ENCODE results near the gene GPR152.
"Not testable (repeated sequence)": the region's sequence is repeated elsewhere in the genome, so short reads cannot be mapped to it uniquely, and the experiment has no call there.

GPR152 gene

DNA sequence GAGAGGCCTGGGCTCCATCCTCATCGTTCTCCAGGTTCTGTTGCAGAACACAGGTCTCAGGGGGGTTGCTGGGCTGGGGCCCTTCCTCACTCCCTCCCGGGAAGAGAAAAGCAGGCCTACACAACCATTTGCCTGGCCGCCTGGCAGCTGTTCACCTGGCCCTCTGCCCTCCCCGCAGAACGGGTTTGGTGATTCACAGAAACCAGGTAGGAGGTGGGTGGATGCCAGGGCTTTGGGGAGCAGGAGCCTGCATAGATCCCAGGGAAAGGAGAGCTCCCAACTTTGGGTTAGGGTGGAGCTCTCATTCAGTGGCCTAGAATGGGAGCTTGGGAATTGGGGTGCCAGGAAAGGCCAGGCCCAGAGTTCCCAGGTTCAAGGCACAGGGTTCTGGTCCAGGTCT lies 15.5 kb upstream of the GPR152 start:
- no peaks in the 10 kb centered on the region for H3K9me3 ChIP-seq
- no peaks in the 10 kb centered on the region for H3K27me3 ChIP-seq
- intact Hi-C loops (cut with DNase I; ENCODE audit: low total_unique reads), result loop anchor here (2.0 to 5.0 kb wide), 3 partner anchors 39 to 66 kb away; partner anchors contain the start of genes PPP1CA and TBC1D10C
- peaks cover 0 to 52% (median 38%) of the 10 kb centered on the region in 4 donors for H3K4me1 ChIP-seq
- H3K36me3 ChIP-seq, result no peaks in the 10 kb centered on the region
- H3K4me3 ChIP-seq, result peak overlapping the region; percentile 68 to 81
- DNase-seq, result peak in 1 of 2 donors; percentile 83
- TF ChIP-seq, protein P1, sequence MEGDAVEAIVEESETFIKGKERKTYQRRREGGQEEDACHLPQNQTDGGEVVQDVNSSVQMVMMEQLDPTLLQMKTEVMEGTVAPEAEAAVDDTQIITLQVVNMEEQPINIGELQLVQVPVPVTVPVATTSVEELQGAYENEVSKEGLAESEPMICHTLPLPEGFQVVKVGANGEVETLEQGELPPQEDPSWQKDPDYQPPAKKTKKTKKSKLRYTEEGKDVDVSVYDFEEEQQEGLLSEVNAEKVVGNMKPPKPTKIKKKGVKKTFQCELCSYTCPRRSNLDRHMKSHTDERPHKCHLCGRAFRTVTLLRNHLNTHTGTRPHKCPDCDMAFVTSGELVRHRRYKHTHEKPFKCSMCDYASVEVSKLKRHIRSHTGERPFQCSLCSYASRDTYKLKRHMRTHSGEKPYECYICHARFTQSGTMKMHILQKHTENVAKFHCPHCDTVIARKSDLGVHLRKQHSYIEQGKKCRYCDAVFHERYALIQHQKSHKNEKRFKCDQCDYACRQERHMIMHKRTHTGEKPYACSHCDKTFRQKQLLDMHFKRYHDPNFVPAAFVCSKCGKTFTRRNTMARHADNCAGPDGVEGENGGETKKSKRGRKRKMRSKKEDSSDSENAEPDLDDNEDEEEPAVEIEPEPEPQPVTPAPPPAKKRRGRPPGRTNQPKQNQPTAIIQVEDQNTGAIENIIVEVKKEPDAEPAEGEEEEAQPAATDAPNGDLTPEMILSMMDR (IDR thresholded peaks at IDR 0.05), result no peak
- peak overlapping the region; percentile 84 to 95 for H3K27ac ChIP-seq

DNA sequence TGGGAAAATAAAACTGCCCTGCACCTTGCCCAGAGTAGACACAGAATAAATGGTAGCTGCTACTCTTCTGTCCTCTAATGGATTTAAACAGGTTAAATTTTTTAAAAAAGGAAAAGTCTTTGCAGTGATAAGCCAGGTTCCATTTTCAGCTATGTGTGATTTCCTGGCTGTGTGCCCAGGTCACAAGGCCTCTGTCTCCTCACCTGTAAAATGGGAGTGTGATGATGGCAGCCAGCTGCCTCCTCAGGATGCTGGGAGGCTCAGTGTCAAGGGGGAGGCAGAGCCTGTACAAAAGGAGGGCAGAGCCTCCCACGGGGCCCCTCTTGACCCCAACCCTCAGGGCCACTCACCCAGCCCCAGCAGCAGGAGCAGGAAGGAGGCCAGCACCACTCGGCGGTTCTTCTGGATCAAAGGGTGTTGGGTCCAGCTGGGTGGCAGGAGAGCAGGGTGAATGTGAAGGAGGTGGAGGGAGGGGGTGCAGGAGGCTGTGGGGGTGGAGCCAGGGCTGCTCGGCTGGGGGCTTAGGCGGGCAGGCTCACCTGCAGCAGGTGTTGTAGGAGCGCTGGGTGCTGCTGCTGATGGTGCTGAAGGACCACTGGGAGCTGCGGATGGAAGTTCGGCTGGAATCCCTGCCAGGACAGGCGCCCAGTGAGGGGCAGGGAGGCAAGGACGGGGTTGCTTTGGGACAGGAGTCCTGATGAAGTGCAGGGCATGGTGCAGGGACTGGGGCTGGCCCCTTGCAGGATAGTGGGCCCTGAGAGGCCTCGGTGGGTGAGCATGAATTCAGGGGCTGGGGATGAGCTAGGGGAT lies 14.6 kb upstream of the GPR152 start:
- Histone ChIP-seq H3K4me1 (peaks cover 0 to 52% (median 38%) of the 10 kb centered on the region in 4 donors), H3K27ac (peak overlapping the region; percentile 84 to 95), H3K4me3 (no peak overlapping the region), H3K27me3 (no peaks in the 10 kb centered on the region), H3K36me3 (no peaks in the 10 kb centered on the region), H3K9me3 (no peaks in the 10 kb centered on the region)
- intact Hi-C loops (cut with DNase I; ENCODE audit: low total_unique reads), result loop anchor here (5.0 kb wide), 2 partner anchors 45 to 65 kb away; partner anchors contain the start of genes PPP1CA and TBC1D10C
- TF ChIP-seq, protein P1 (IDR thresholded peaks at IDR 0.05), result no peak
- peak in 1 of 2 donors; percentile 64 for DNase-seq

DNA sequence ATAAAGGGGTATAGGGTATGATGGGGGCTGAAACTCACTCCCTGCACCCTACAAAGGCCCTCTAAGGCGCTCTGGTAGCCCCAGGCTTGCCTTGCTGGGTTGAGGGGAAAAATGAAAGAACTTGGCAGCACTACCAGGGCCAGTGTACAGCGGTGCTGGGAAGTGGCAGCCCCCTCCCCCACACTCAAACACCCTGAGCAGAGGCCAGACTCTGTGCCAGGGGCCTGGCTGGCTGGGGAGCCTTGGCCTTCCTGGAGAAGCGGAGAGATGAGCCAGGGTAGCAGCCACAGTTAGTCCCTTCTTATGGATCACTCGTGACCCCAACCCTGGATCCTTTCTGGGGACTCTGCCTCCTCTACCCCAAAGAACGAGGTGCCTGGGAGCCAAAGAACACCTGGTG lies 13.8 kb upstream of the GPR152 start:
- peak overlapping the region; percentile 20 to 95 for H3K27ac ChIP-seq
- H3K27me3 ChIP-seq, result no peaks in the 10 kb centered on the region
- TF ChIP-seq, protein P1 (IDR thresholded peaks at IDR 0.05), result no peak
- H3K36me3 ChIP-seq, result no peaks in the 10 kb centered on the region
- H3K4me1 ChIP-seq, result peaks cover 0 to 52% (median 38%) of the 10 kb centered on the region in 4 donors
- DNase-seq, result no peak
- H3K9me3 ChIP-seq, result no peaks in the 10 kb centered on the region
- no peak overlapping the region for H3K4me3 ChIP-seq
- intact Hi-C loops (cut with DNase I; ENCODE audit: low total_unique reads), result loop anchor here (5.0 kb wide), 2 partner anchors 44 to 64 kb away; partner anchors contain the start of genes PPP1CA and TBC1D10C

DNA sequence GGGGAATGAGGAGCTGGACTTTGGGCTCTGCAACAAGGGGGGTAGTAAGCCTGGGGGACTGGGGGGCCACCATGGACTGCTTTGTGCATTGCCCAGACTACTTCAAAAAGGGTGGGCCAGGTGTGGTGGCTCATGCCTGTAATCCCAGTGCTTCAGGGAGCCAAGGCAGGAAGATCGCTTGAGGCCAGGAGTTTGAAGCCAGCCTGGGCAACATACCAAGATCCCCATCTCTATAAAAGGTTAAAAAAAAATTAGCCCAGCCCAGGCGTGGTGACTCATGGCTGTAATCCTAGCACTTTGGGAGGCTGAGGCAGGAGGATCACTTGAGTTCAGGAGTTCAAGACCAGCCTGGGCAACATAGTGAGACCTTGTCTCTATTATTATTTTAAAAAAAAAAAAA lies 13.0 kb upstream of the GPR152 start:
- peaks cover 0 to 52% (median 38%) of the 10 kb centered on the region in 4 donors for H3K4me1 ChIP-seq
- intact Hi-C loops (cut with DNase I; ENCODE audit: low total_unique reads), result loop anchor here (2.0 to 5.0 kb wide), 3 partner anchors 23 to 63 kb away; partner anchors contain the start of genes CORO1B, PPP1CA and TBC1D10C
- H3K9me3 ChIP-seq, H3K27me3 ChIP-seq, H3K36me3 ChIP-seq: not testable (repeated sequence)
- peak overlapping the region; percentile 95 to 97 for H3K27ac ChIP-seq
- peak overlapping the region; percentile 65 to 79 for H3K4me3 ChIP-seq
- DNase-seq, result peak in 1 of 2 donors; percentile 69

DNA sequence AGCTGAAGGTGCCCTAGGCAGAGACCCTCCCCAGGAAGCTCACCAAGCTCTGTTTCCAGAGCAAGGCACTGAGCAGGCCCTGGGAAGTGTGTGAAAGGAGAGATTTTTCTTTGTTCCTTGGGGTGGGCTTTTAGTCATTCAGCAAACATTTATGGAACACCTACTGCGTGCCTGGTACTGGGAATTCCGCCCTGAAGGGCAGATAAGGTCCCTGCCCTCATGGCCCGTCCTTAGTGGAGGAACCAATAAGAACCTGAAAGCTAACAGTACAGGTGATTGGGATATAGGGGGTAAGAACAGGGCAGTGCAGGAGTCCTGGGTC lies 12.6 kb upstream of the GPR152 start:
- Histone ChIP-seq H3K4me3 (peak overlapping the region; percentile 65 to 79), H3K4me1 (peaks cover 0 to 52% (median 38%) of the 10 kb centered on the region in 4 donors), H3K36me3 (no peaks in the 10 kb centered on the region), H3K27me3 (no peaks in the 10 kb centered on the region), H3K27ac (peak overlapping the region; percentile 95 to 97), H3K9me3 (no peaks in the 10 kb centered on the region)
- no peak for DNase-seq
- TF ChIP-seq, protein P1 (IDR thresholded peaks at IDR 0.05), result no peak
- intact Hi-C loops (cut with DNase I; ENCODE audit: low total_unique reads), result loop anchor here (2.0 to 5.0 kb wide), 3 partner anchors 22 to 63 kb away; partner anchors contain the start of genes CORO1B, PPP1CA and TBC1D10C

Data from tibial artery (tissue), 4 donors.